GM21723 (cell line): ENCODE results near the gene S100A16.

Experiments used
- ATAC-seq: cut with Tn5 transposase; IDR thresholded peaks from one replicate; pipeline ENCODE4 v1.9.1; 2021; ENCODE audit warnings: mild to moderate bottlenecking, moderate library complexity; ENCODE audit not compliant: unreplicated experiment

Gene S100A16

DNA sequence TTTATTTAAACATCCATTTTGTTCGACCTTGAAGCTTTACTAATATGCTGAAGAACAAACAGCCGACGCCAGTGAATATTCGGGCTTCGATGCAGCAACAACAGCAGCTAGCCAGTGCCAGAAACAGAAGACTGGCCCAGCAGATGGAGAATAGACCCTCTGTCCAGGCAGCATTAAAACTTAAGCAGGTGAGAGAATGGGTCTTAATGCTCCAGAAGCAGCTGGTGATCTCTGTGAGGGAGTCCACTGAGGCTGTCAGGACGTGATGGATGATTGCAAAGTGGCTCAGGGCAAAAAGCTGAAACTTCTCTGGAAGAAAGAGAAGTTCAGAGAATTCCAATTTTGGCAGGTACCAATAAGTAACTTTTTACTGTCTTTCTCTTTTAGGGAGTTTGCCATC, 25.3 kb upstream of the S100A16 start:
- ATAC-seq = no peak

DNA sequence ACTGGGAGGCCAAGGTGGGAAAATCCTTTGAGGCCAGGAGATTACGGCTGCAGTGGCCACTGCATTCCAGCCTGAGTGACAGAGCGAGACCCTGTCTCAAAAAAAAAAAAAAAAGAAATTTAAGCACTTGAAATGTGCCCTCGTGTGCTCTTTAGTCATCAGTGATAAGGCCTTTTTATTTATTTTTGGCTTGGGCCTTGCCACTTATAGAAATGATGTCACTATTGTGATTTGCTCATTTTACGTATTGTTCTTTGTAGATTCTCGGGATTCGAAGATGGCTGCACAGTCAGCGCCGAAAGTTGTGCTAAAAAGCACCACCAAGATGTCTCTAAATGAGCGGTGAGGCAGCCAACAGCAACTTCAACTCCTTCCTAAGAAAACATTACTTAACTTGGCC, 23.4 kb upstream of the S100A16 start:
- no peak for ATAC-seq

- no peak for ATAC-seq
These were observed 22.9 kb upstream of the S100A16 start for GRCh38 chr1:153635872-153636271.

GRCh38 chr1:153633754-153634665, 21.1 kb upstream of the S100A16 start, which contains the start of gene CHTOP:
CHTOP (plus strand) TSS chr1:153634066; CDS start chr1:153636589, 2,523 bp downstream.
- ATAC-seq = peak; percentile 90

DNA sequence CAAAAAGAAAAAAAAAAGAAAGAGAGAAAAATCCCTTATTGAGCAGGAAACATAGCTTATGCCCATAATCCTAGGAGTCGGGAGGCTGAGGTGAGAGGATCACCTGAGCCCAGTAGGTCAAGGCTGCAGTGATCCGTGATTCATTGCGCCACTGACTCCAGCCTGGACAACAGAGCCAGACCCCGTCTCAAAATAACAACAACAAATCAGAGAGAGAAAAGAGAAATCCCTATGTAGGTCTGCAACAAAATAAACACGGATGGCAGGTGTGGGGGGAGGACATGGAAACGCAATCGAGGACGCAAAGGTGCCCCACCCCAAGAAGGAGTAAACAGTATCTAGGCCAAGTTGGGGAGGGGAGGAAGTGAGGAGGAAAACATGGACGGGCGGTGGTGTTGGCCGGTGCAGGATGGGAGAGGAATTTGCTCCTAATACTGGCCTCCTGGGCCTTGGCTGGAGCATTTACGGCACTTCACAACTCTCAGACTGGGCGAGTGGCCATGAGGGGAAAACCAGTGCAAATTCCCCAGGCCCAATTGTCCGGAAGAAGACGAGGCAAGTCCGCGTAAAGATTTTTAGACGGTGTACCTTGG, 20.3 kb upstream of the S100A16 start:
- ATAC-seq = no peak

GRCh38 chr1:153631047-153632022, 18.4 kb upstream of the S100A16 start:
- ATAC-seq = no peak

DNA sequence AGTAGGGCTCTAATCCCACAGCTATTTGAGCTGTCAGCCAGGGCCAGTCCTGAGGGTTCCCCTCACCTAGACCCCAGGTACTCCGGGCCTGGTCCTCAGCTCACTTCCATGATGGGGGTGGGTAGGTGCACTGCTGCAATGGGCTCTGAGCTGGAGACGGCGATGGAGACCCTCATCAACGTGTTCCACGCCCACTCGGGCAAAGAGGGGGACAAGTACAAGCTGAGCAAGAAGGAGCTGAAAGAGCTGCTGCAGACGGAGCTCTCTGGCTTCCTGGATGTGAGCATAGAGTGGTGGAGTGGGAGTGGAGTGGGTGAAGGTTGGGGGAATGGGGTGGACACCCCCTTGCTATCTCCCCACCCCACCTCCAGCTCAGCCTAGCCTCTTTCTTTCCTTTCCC, 17.4 kb upstream of the S100A16 start:
- ATAC-seq = no peak

DNA sequence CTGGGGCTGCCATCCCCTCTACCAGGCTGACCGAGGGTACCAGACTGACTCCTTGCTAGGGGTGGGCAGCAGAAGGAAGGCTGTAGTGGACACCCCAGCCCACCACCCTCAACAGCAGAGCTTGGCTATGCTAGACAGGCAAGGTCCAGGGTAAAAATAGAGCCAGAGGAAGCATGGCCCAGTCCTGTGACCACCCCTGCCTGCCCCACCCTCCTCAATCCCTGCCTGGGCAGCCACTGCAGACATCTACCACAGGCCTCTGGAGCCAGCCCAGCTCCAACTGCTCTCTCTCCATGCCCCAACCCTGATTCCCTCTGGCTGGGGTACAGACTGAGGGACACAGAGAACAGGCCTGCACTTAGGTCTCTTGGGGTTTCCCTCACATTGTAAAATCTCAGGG, 17.0 kb upstream of the S100A16 start:
- no peak for ATAC-seq

DNA sequence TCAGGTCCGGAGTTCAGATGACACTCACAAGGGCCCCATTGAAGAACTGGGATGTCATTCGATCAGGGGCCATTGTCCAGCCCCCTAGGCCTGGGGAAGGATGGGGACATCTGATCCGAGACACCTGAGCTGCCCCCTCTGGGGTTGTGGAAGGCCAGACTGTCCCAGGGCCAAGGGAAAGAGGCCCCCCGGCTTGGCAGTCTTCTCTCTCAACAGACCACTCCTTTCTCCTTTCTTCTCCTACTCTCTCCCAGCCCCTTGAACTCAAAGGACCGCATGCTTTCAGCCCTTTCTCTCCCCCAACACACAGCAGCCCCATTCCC, 16.4 kb upstream of the S100A16 start:
- no peak for ATAC-seq

DNA sequence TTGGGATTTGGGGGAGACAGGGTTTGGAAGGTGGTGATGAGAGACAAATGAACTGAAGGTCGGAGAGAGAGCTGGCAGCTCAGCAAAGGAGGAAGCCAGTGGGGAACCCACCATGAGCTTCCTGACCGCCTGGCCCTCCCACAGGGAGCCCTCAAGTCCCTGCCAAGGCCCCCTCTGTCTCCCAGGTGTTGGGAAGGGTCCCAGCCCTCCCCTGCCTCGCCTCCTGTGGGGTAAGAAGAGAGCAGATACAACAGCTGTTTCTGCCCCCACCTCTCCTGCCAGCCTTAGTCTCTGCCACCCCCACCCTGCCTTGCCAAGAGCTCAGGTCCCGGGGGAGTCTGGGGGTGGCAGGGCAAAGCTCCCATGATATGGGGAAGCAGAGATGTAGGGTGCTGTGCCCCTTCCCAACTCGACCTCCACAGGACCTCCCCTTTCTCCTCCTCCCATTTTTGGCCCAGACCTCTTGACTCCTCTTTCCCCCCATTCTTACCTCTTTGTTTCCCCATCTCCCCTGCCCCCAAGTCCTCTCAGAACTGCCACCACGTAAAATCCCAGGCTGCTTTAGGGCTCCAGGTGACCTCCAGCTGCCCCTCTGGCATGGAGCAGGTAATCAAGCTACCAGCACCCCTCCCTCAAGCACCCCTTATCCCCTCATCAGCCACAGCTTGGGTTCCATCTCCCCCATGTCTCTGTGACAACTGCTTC, 15.9 kb upstream of the S100A16 start:
- no peak for ATAC-seq

- ATAC-seq = no peak
These were observed 15.0 kb upstream of the S100A16 start, which contains the start of gene S100A1 for GRCh38 chr1:153627715-153628626. S100A1 (plus strand) TSS chr1:153628434; CDS start chr1:153630522, 2,088 bp downstream.

DNA sequence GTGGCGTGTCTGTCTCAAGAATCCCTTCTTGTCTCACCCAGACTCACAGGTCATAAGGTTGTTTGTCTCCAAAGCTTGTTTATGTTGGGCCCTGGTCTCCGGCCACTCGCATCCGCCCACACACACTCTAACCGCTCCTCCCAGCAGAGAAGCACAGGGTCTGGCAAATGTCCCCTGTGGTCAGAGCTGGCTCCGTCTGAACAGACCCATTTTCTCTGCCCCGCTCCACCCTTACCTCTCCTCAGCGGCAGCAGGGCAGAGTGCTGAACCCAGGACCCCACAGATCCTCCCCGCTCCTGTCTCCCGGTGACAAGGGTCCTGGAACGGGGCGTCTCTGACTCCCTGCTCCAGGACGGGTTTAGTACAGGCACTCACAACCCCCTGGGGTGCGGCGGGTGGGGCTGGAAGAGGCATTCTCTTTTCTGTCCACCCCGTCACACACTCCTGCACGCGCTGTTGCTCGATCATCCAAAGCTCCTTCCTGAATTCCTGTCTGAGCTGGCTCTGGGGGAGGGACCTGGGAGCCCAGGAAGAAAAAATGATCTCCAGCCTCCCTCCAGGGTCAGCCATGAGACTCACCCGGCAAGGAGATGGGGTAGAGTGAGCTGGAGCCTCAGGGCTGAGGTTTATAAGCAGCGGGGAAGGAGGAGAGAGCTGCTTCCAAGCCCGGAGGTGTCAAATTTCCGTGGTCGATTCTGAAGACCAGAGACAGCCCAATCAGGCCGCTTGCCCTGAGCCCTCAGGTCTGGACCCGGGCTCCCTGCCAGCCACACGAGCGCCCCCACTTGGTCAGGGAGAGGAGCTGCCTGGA, 14.2 kb upstream of the S100A16 start, which contains the start of gene S100A13:
S100A13 (minus strand) TSS at position 602 of the 811 bp plus-strand sequence. CDS start 1,033 bp downstream, outside the sequence.
- no peak for ATAC-seq

GRCh38 chr1:153626477-153626903, 13.6 kb upstream of the S100A16 start:
- no peak for ATAC-seq

GRCh38 chr1:153624965-153625611, 12.2 kb upstream of the S100A16 start:
- ATAC-seq = no peak

DNA sequence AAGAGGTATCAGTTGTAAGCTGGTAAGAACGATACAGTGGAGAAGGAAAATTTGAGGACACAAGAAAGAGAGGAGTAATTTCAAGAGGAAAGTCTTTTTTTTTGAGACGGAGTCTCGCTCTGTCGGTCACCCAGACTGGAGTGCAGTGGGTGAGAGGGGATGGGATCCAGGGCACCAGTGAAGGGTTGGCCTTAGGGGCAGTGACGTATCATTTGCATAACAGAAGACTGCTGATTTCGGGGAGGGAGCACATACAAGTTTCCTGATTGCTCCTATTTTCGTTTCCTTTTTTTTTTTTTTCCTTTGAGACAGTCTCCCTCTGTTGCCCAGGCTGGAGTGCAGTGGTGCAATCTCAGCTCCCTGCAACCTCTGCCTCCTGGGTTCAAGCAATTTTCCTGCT, 10.2 kb upstream of the S100A16 start:
- ATAC-seq = no peak

- ATAC-seq = no peak
These were observed 6.2 kb upstream of the S100A16 start for GRCh38 chr1:153619171-153619570.

DNA sequence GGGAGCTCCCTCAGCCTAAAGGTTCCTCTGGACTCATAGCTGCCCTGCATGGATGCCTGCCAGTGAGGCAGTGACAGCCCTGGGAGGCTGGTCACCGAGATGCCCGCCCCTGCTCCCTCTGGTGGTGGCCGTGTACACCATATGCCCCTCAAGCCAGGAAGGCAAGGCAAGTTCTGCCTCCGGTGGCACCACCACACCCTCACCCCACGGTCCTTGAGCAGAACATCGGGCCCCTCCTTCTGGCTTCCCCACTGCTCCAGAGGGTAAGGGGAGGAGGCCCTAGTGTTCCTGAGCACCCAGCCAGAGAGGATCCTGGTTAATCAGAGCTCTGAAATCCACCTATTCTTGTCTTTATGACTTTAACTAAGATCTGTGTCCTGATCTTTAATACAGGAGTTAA, 4.7 kb upstream of the S100A16 start:
- ATAC-seq = no peak

- no peak for ATAC-seq
These were observed 4.0 kb upstream of the S100A16 start for GRCh38 chr1:153616917-153617311.
